ENCODE results near the gene IL7R.

DNA sequence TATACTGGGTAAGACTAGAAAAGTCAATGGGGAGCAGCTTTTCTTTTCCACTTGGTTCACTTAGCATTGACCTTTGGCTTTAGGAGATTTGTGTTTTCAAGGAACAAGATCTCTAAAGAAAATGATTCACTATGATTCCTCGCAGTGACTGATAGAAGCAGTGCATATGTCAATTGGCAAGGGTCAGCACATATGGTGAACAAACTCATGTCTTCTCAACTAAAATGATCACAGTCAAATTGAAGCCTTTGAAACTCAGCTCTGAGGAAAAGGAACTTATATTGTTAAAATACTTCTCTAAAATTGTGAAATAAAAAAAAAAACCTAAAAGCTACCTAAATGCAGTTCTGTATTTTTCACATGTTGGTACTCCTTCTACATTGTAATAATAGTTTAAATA is 43.2 kb upstream of the IL7R start:
- TF ChIP-seq, protein P1, sequence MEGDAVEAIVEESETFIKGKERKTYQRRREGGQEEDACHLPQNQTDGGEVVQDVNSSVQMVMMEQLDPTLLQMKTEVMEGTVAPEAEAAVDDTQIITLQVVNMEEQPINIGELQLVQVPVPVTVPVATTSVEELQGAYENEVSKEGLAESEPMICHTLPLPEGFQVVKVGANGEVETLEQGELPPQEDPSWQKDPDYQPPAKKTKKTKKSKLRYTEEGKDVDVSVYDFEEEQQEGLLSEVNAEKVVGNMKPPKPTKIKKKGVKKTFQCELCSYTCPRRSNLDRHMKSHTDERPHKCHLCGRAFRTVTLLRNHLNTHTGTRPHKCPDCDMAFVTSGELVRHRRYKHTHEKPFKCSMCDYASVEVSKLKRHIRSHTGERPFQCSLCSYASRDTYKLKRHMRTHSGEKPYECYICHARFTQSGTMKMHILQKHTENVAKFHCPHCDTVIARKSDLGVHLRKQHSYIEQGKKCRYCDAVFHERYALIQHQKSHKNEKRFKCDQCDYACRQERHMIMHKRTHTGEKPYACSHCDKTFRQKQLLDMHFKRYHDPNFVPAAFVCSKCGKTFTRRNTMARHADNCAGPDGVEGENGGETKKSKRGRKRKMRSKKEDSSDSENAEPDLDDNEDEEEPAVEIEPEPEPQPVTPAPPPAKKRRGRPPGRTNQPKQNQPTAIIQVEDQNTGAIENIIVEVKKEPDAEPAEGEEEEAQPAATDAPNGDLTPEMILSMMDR (IDR thresholded peaks at IDR 0.05; ENCODE audit: insufficient read depth, low read length): no peak
- no peak for TF ChIP-seq POLR2AphosphoS5 (IDR thresholded peaks at IDR 0.05; ENCODE audit: low read depth)
- TF ChIP-seq, protein P2, sequence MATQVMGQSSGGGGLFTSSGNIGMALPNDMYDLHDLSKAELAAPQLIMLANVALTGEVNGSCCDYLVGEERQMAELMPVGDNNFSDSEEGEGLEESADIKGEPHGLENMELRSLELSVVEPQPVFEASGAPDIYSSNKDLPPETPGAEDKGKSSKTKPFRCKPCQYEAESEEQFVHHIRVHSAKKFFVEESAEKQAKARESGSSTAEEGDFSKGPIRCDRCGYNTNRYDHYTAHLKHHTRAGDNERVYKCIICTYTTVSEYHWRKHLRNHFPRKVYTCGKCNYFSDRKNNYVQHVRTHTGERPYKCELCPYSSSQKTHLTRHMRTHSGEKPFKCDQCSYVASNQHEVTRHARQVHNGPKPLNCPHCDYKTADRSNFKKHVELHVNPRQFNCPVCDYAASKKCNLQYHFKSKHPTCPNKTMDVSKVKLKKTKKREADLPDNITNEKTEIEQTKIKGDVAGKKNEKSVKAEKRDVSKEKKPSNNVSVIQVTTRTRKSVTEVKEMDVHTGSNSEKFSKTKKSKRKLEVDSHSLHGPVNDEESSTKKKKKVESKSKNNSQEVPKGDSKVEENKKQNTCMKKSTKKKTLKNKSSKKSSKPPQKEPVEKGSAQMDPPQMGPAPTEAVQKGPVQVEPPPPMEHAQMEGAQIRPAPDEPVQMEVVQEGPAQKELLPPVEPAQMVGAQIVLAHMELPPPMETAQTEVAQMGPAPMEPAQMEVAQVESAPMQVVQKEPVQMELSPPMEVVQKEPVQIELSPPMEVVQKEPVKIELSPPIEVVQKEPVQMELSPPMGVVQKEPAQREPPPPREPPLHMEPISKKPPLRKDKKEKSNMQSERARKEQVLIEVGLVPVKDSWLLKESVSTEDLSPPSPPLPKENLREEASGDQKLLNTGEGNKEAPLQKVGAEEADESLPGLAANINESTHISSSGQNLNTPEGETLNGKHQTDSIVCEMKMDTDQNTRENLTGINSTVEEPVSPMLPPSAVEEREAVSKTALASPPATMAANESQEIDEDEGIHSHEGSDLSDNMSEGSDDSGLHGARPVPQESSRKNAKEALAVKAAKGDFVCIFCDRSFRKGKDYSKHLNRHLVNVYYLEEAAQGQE (IDR thresholded peaks at IDR 0.05; ENCODE audit: insufficient replicate concordance, low read depth): no peak

All from HL-60 (cell line).